Skeletal muscle satellite cell (primary cell): ENCODE measurements around the gene FCN2.

Experiments used
- H3K27me3 ChIP-seq: 2 replicates; pipeline ENCODE4 v1.7.0; 2013; ENCODE audit warnings: low read length; ENCODE audit not compliant: control insufficient read depth, insufficient read depth
- H3K36me3 ChIP-seq: 2 replicates; pipeline ENCODE4 v1.7.0; 2013; ENCODE audit warnings: mild to moderate bottlenecking, control low read depth, low read length; ENCODE audit not compliant: insufficient read depth
- H3K4me1 ChIP-seq: 2 replicates; pipeline ENCODE4 v1.7.0; 2013; ENCODE audit warnings: low read length; ENCODE audit not compliant: control insufficient read depth, insufficient read depth
- H3K4me2 ChIP-seq: 2 replicates; pipeline ENCODE4 v1.7.0; 2013; ENCODE audit warnings: mild to moderate bottlenecking, low read length
- H3K4me3 ChIP-seq: 2 replicates; pipeline ENCODE4 v1.7.0; 2013; ENCODE audit warnings: low read length
- H3K9ac ChIP-seq: 2 replicates; pipeline ENCODE4 v1.7.0; 2013; ENCODE audit warnings: mild to moderate bottlenecking, low read depth, low read length, moderate library complexity
- H3K9me3 ChIP-seq: replicated peaks from 2 replicates; pipeline ENCODE4 v1.7.0; 2013; ENCODE audit warnings: mild to moderate bottlenecking, control low read depth, low read length

Gene FCN2

DNA sequence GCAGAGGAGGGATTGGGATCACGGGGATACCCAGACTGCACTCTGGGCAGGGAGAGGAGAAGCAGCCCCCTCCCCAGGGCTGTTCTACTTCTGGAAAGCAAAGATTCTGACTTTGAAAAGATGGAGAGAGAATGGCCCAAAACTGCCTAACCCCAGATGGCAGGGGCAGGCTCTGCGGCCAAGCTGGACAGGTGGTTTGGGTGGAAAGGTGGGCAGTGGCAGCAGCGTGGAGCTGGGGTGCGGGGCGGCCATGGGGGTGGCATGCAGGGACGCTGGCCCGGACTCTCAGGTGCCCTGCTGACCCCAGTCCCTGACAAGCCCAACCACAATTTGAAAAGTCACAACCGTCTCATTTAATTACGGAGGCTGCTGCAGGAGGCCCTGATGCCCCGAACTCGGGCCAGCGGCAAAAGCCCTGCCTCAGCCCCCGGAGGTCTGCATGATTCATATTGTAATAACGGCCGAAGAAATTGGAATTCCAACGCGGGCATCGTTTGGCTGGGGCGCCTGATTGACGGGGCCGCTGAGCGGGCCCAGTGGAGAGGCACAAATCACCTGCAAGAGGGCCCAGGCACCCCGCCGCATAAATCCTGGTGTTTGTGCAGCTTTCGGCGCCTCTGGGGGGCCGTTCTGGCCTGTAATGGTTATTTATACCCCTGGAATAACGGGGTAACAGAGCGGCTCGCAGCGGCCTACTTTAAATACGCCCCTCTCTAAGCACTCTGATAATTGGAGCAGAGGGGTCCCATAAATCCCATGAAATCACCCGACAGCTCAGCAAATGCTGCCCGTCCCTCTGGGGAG, 41.8 kb upstream of the FCN2 start:
- Histone ChIP-seq H3K36me3 (peaks cover 95% of the 10 kb centered on the region), H3K9me3 (no peaks in the 10 kb centered on the region), H3K4me3 (no peak overlapping the region), H3K27me3 (no peaks in the 10 kb centered on the region), H3K4me2 (no peak overlapping the region), H3K4me1 (no peaks in the 10 kb centered on the region), H3K9ac (no peak overlapping the region)

DNA sequence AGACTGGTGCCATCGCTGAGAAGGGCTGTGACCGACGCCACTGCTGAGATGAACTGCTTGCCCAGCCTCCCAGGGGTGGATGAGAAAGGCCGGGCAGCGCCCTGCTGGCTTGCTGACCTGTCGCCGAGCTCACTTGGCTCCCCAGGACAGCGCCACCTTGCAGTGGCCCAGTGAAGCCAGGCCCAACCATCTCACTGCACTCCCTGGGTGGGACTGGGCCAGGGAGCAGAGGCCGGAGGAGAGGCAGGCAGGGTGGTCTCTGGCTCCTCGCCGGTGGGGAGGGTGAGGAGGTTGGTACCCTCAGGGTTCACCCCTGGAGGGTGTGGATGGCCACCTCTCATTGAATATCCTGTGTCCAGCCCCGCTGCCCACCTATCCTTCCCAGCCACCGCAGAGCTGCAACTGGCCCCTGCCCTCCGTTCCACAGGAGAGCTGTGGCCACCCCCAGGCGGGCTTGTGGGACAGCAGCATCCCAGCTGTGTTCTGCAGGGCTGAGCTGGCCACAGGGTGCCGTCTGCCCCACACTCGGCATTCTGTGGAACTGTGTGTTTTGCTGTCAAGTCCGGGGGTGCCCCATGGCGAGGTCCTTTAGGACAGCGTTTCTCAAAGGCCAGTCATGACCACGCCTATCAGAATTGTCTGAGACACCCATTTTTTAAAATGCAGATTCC, 41.0 kb upstream of the FCN2 start:
- Histone ChIP-seq H3K27me3 (no peaks in the 10 kb centered on the region), H3K4me1 (no peaks in the 10 kb centered on the region), H3K36me3 (peaks cover 95% of the 10 kb centered on the region), H3K9me3 (no peaks in the 10 kb centered on the region), H3K4me2 (no peak overlapping the region), H3K4me3 (no peak overlapping the region), H3K9ac (no peak overlapping the region)

DNA sequence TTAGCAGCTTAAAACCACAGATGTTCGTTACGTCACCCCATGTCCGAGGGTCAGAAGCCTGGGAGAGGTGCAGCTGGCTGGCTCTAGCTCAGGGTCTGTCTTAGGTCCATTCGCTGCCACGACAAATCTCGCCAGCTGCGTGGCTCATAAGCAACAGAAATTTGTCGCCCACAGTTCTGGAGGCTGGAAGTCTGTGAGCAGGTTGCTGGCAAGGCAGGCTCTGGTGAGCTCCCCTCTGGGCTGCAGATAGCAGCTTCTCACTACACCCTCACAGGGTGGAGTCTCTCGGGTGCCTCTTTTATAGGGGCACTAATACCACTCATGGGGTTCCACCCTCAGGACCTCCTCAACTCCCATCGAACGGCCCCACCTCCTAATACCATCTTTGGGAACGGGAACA, 40.1 kb upstream of the FCN2 start:
- no peak overlapping the region for H3K4me3 ChIP-seq
- no peaks in the 10 kb centered on the region for H3K27me3 ChIP-seq
- H3K9me3 ChIP-seq: no peaks in the 10 kb centered on the region
- no peaks in the 10 kb centered on the region for H3K4me1 ChIP-seq
- H3K36me3 ChIP-seq: peaks cover 96% of the 10 kb centered on the region
- H3K9ac ChIP-seq: no peak overlapping the region
- H3K4me2 ChIP-seq: no peak overlapping the region

DNA sequence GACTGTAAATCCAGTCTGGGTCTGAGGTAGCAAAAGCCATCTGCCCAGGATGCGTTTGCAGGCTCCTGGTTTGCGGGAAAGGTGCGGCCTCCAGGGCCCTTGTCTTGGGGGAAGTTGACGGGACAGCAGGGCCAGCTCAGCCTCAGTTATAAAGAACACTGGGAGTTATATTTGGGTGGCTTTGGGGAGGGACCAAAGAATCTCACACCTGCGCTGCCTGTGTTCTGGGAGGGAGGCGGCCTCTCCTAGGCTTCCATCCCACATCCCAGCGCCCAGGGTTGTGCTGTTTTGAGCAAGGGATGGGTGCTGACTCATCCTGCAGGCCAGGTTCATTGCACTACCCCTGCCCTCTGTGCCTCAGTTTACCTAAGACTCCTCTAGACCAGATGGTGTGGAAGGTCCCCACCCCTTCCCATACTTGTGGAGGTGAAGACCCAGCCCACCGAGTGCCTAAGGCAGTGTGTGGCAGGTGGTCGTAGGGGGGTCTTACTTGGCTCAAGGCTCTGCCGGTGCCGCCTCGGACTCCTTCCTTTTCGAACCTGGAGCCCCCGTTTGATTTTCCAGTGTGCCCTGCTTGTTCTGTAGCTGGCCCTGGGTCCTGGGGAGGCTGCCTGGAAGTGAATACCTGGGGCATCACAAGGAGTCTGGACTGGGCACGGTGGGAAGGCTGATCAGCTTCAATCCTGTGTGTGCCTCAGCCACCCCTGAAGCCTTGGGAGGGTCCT, 39.3 kb upstream of the FCN2 start:
- no peaks in the 10 kb centered on the region for H3K4me1 ChIP-seq
- no peaks in the 10 kb centered on the region for H3K27me3 ChIP-seq
- no peak overlapping the region for H3K4me2 ChIP-seq
- no peak overlapping the region for H3K4me3 ChIP-seq
- H3K36me3 ChIP-seq: peaks cover 96% of the 10 kb centered on the region
- H3K9ac ChIP-seq: no peak overlapping the region
- H3K9me3 ChIP-seq: no peaks in the 10 kb centered on the region

DNA sequence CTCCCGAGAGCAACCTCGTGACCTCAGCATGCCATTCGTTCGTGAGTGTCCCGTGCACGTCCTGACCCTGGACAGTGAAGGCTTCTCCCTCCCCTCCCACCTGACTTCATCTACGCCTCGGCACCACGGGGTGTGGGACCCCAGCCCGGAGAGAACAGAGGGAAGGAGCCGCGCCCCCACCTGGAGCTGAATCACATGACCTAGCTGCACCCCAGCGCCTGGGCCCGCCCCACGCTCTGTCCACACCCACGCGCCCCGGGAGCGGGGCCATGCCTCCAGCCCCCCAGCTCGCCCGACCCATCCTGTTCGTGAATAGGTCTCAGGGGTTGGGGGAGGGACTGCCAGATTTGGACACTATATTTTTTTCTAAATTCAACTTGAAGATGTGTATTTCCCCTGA, 38.3 kb upstream of the FCN2 start:
- H3K9me3 ChIP-seq: no peaks in the 10 kb centered on the region
- no peak overlapping the region for H3K4me3 ChIP-seq
- H3K27me3 ChIP-seq: no peaks in the 10 kb centered on the region
- H3K4me2 ChIP-seq: no peak overlapping the region
- no peak overlapping the region for H3K9ac ChIP-seq
- H3K4me1 ChIP-seq: no peaks in the 10 kb centered on the region
- H3K36me3 ChIP-seq: peaks cover 88% of the 10 kb centered on the region

DNA sequence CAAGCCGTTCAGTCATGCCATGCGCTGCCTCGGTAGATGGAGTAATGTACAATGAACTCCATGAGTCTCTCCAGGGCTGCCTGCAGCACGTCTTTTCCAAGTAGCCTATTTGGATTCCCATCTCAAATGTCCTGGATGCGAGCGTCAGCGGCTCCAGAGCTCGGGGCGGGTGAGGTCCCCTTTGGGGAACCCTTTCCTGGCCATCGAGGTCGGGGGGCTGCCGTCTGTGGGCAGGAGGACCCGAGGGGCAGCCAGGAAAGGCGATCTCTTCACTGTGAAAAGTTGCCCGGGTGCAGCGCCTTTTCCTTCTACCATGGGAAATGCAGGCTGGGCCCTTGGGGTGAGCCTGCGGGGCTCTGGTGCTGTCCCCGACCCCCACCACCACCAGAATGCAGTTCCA, 36.9 kb upstream of the FCN2 start:
- H3K9me3 ChIP-seq: no peaks in the 10 kb centered on the region
- H3K4me2 ChIP-seq: no peak overlapping the region
- no peaks in the 10 kb centered on the region for H3K27me3 ChIP-seq
- no peak overlapping the region for H3K4me3 ChIP-seq
- peaks cover 73% of the 10 kb centered on the region for H3K36me3 ChIP-seq
- no peak overlapping the region for H3K9ac ChIP-seq
- no peaks in the 10 kb centered on the region for H3K4me1 ChIP-seq

DNA sequence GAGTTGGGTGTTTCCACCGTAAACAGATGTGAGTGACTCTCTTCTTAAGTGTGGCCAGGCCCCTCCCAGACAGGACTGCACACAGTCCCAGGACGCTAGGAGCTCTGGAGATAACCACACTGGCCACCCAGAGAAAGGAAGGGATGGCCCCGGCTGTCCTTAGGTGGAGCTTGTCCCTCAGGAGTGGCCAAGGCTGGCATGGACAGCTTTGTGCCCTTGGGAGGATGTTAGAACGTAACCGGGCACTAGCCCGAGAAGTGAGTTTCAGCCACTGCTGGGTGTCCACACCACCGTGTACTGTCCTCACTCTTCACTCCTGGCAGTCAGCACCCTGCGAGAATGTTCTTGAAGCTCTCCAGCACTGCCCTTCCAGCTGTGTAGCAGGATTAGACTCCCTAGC, 35.8 kb upstream of the FCN2 start:
- Histone ChIP-seq H3K4me2 (no peak overlapping the region), H3K27me3 (no peaks in the 10 kb centered on the region), H3K9me3 (no peaks in the 10 kb centered on the region), H3K36me3 (peaks cover 63% of the 10 kb centered on the region), H3K9ac (no peak overlapping the region), H3K4me1 (no peaks in the 10 kb centered on the region), H3K4me3 (no peak overlapping the region)

DNA sequence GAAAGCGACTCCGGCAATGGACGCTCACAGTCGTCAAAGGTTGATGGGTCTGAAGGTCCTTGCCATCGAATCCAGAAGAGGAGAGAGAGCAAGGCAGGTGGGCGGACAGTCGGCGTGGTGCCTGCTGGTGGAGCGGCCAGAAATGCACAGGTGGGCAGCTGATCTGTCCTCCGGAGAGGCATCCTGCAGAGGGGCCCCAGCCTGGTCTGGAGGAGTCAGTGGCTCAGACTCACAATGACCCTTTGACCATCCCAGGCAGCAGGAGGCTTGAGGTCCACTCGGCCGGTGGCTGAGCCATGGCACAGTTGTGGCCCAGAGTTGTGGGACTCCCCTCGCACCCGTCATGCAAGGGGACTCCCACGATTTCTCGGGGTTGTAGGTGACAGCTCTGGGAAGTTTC, 34.4 kb upstream of the FCN2 start:
- H3K36me3 ChIP-seq: peaks cover 50% of the 10 kb centered on the region
- no peak overlapping the region for H3K4me2 ChIP-seq
- H3K9me3 ChIP-seq: peaks cover 3% of the 10 kb centered on the region
- no peak overlapping the region for H3K9ac ChIP-seq
- no peaks in the 10 kb centered on the region for H3K27me3 ChIP-seq
- no peak overlapping the region for H3K4me3 ChIP-seq
- H3K4me1 ChIP-seq: no peaks in the 10 kb centered on the region

DNA sequence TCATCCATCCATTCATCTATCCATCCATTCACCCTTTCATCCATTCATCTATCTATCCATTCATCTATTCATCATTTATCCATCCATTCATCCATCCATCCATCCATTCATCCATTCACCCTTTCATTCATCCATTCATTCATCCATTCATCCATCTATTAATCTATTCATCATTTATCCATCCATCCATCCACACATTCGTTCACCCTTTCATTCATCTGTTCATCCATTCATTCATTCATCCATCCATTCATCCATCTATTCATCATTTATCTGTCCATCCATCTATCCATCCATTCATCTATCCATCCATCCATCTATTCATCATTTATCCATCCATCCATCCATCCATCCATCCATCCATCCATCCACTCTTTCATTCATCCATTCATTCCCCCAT, 33.9 kb upstream of the FCN2 start:
- H3K4me1 ChIP-seq: no peaks in the 10 kb centered on the region
- H3K9me3 ChIP-seq: peaks cover 3% of the 10 kb centered on the region
- H3K4me3 ChIP-seq: no peak overlapping the region
- no peaks in the 10 kb centered on the region for H3K27me3 ChIP-seq
- H3K4me2 ChIP-seq: no peak overlapping the region
- H3K36me3 ChIP-seq: peaks cover 45% of the 10 kb centered on the region
- H3K9ac ChIP-seq: no peak overlapping the region

DNA sequence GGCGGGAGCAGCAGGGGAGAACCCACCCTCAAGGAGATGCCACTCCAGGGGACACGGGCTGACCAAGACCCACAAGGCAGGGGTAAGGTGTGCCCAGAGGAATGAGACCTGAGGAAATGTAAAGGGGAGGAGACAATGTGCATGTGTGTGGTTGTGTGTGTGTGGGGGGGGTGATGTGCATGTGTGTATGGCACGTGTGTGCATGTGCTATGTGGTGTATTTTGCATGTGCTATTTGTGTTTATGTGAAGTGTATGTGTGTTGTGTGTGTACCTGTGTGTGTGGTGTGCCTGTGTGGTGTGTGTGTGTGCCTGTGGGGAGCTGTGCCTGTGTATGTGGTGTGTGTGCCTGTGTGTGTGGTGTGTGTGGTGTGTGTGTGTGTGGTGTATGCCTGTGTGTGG, 33.5 kb upstream of the FCN2 start:
- H3K4me1 ChIP-seq: no peaks in the 10 kb centered on the region
- no peak overlapping the region for H3K9ac ChIP-seq
- H3K4me3 ChIP-seq: no peak overlapping the region
- H3K27me3 ChIP-seq: no peaks in the 10 kb centered on the region
- H3K4me2 ChIP-seq: no peak overlapping the region
- peaks cover 41% of the 10 kb centered on the region for H3K36me3 ChIP-seq
- H3K9me3 ChIP-seq: peaks cover 3% of the 10 kb centered on the region

DNA sequence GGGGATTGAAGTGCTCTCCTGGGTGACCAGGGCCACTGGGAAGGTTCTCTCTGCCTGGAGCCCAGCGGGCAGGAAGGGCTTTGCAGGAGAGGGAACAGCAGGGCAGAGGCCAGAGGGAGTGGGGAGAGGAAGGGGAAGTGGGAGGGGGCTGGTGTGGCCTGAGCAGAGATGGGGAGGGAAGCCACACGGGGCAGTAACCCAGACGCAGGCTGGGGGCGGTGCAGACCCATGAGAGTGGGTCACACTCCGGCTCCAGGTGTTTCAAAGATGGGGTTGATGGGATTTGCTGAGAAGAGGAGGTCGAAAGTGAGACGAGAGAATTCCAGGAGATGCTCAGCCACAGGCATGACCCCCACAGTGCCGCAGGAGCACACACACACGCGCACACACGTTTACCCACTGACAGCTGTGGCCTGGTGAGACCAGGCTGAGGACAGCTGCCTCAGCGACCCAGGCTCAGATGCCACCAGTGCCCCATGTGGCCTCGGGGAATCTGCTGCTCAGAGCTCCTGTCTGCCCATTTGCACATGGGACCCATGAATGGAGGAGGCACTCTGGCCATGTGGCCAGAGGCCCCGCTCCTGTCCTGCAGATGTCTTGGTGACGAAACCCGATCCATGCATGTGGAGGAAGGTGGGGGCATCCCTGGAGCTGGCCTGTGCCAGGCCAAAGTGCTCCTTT, 32.7 kb upstream of the FCN2 start:
- Histone ChIP-seq H3K4me3 (no peak overlapping the region), H3K27me3 (no peaks in the 10 kb centered on the region), H3K4me1 (no peaks in the 10 kb centered on the region), H3K36me3 (peaks cover 33% of the 10 kb centered on the region), H3K4me2 (no peak overlapping the region), H3K9ac (no peak overlapping the region), H3K9me3 (peaks cover 3% of the 10 kb centered on the region)
